ENCODE measurements around the gene PHF5A. TPM values are rescaled to one million over a fixed set of nuclear protein-coding genes. Genes with fewer than 3 reads are reported as not detected.

The PHF5A gene
- total and polyA plus RNA-seq, 3 donors from 2014 or later = 33.7 to 42.8 (median 35.1) TPM

GRCh38 chr22:41501209-41501608 is 32.7 kb upstream of the PHF5A start:
- intact Hi-C loops (cut with DNase I; ENCODE audit: low total_unique reads) = no loop called here
- no peak for TF ChIP-seq POLR2A (IDR thresholded peaks at IDR 0.05)
- peak in 2 of 3 experiments; percentile 10 to 19 for TF ChIP-seq CTCF (IDR thresholded peaks at IDR 0.05)
- peak; percentile 49 for DNase-seq
- 86 to 94% methylated on average over 5 of the region's 5 CpGs for WGBS, 2 donors
- Histone ChIP-seq H3K36me3 (ENCODE audit: low read depth, missing control alignments) (no peaks in the 10 kb centered on the region), H3K4me1 (peaks cover 7% of the 10 kb centered on the region), H3K27me3 (no peaks in the 10 kb centered on the region), H3K27ac (no peak overlapping the region), H3K4me3 (no peak overlapping the region), H3K9me3 (no peaks in the 10 kb centered on the region)

GRCh38 chr22:41500303-41500702 is 31.8 kb upstream of the PHF5A start:
- Histone ChIP-seq H3K36me3 (ENCODE audit: low read depth, missing control alignments) (no peaks in the 10 kb centered on the region), H3K9me3 (no peaks in the 10 kb centered on the region), H3K4me1 (peaks cover 7% of the 10 kb centered on the region), H3K4me3 (no peak overlapping the region), H3K27ac (no peak overlapping the region), H3K27me3 (no peaks in the 10 kb centered on the region)
- no peak for DNase-seq
- whole genome bisulfite sequencing, 2 donors = 83 to 87% methylated on average over 7 of the region's 7 CpGs
- intact Hi-C loops (cut with DNase I; ENCODE audit: low total_unique reads) = no loop called here
- TF ChIP-seq POLR2A (IDR thresholded peaks at IDR 0.05) (no peak), CTCF (IDR thresholded peaks at IDR 0.05) (no peak)

- TF ChIP-seq CTCF (IDR thresholded peaks at IDR 0.05) (no peak), POLR2A (IDR thresholded peaks at IDR 0.05) (no peak)
- H3K4me1 ChIP-seq = peaks cover 7% of the 10 kb centered on the region
These were observed 31.3 kb upstream of the PHF5A start for GRCh38 chr22:41499624-41500280.

GRCh38 chr22:41498303-41498835 is 29.9 kb upstream of the PHF5A start:
- no peaks in the 10 kb centered on the region for H3K36me3 ChIP-seq (ENCODE audit: low read depth, missing control alignments)
- no peak overlapping the region for H3K27ac ChIP-seq
- no peaks in the 10 kb centered on the region for H3K27me3 ChIP-seq
- peaks cover 7% of the 10 kb centered on the region for H3K4me1 ChIP-seq
- no peaks in the 10 kb centered on the region for H3K9me3 ChIP-seq
- WGBS, 2 donors = 64% methylated on average over 6 of the region's 6 CpGs
- no peak for TF ChIP-seq POLR2A (IDR thresholded peaks at IDR 0.05)
- no peak for TF ChIP-seq CTCF (IDR thresholded peaks at IDR 0.05)
- no peak for DNase-seq
- no peak overlapping the region for H3K4me3 ChIP-seq
- intact Hi-C loops (cut with DNase I; ENCODE audit: low total_unique reads) = no loop called here

More at GRCh38 chr22:41499624-41500280, 31.3 kb upstream of the PHF5A start:
- H3K36me3 ChIP-seq (ENCODE audit: low read depth, missing control alignments) = no peaks in the 10 kb centered on the region
- no peak overlapping the region for H3K4me3 ChIP-seq
- intact Hi-C loops (cut with DNase I; ENCODE audit: low total_unique reads) = no loop called here
- no peaks in the 10 kb centered on the region for H3K27me3 ChIP-seq
- 81 to 89% methylated on average over 10 of the region's 10 CpGs for WGBS, 2 donors
- H3K27ac ChIP-seq = no peak overlapping the region
- H3K9me3 ChIP-seq = no peaks in the 10 kb centered on the region
- DNase-seq = no peak

Data from testis (tissue), 3 donors.